ENCODE results near the gene KRTAP5-1. TPM values are rescaled to one million over a fixed set of nuclear protein-coding genes. Genes with fewer than 3 reads are reported as not detected.

Gene KRTAP5-1
- total RNA-seq, 1 donor from 2014 or later: not detected

DNA sequence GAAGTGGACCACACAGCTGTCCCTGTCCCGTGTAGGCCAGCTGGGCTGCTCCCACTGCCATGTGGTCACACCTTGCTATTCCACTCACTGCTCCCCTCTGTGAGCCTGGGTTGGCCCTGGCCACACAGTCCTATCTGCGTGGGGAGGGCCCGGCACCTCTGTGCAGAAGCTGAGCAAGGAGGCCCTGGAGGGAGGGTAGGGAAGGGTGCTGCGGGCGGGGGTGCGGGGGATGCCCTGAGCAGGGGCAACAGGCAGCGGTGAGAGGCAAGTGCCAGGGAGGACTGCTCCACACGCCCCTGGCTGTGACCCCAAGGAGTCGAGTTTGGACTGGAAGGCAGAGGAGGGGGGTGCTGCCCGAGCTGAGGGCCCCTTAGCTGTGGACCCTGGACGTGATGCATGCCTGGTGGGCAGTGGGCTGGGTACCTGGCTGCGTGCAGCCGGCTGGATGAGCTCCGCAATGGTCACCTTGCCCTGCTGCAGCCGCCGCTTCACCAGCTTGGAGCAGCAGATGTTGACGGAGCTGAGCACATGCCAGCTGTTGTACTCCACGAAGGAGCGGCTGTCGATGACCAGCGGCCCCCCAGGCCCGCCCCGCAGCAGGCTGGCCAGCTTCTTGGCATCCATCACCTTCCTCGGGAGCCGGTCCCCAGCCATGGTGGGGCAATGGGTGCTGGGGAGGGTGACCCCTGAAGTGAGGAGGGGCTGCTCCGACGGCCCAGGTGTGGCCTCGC is 19.7 kb downstream of the KRTAP5-1 start:
- Histone ChIP-seq H3K9me3 (no peaks in the 10 kb centered on the region), H3K4me3 (no peak overlapping the region), H3K27me3 (no peaks in the 10 kb centered on the region), H3K36me3 (peaks cover 27 to 29% of the 10 kb centered on the region in 2 donors), H3K4me1 (peaks cover 4 to 21% of the 10 kb centered on the region in 2 donors), H3K27ac (peak overlapping the region; percentile 12 to 63)
- DNase-seq (ENCODE audit: low spot score in 2 of 2): peak in 1 of 2 donors; percentile 61
- intact Hi-C loops (cut with DNase I): loop anchor here (10.0 kb wide), 1 partner anchor 839 kb away; the partner anchor contains the start of gene TSSC4
- TF ChIP-seq, protein P1, sequence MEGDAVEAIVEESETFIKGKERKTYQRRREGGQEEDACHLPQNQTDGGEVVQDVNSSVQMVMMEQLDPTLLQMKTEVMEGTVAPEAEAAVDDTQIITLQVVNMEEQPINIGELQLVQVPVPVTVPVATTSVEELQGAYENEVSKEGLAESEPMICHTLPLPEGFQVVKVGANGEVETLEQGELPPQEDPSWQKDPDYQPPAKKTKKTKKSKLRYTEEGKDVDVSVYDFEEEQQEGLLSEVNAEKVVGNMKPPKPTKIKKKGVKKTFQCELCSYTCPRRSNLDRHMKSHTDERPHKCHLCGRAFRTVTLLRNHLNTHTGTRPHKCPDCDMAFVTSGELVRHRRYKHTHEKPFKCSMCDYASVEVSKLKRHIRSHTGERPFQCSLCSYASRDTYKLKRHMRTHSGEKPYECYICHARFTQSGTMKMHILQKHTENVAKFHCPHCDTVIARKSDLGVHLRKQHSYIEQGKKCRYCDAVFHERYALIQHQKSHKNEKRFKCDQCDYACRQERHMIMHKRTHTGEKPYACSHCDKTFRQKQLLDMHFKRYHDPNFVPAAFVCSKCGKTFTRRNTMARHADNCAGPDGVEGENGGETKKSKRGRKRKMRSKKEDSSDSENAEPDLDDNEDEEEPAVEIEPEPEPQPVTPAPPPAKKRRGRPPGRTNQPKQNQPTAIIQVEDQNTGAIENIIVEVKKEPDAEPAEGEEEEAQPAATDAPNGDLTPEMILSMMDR (IDR thresholded peaks at IDR 0.05): no peak

DNA sequence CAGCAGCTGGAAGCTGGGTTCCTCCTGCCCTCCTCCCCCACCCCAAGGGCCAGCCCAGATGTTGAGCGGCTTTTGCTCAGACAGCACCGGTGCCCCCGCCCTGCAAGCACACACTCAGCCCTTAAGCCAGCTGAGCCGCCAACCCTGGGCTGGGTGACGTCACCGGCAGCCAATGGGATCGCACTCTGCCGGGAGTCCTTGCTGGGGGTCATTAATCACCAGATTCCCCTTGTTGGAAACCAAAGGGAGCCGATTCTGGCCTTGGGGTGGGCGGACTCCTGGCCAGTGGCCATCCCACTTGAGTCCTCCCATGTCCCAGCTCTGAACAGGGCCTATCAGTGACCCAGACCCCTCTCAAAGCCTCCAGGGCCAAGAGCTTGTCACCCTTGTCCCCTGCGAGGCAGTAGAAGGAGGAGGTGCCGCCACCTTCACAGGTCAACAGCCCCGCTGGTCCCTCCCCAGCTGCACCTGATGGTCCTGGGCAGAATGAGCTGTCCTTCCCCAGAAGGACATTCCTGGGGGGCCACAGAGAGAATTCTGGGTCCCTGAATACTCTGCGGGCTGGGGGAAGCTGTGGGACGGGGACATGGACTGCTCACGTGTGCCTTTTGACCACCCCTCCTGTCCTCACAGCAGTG is 20.4 kb downstream of the KRTAP5-1 start:
- peaks cover 3 to 22% of the 10 kb centered on the region in 2 donors for H3K4me1 ChIP-seq
- H3K27me3 ChIP-seq: no peaks in the 10 kb centered on the region
- no peaks in the 10 kb centered on the region for H3K9me3 ChIP-seq
- DNase-seq (ENCODE audit: low spot score in 2 of 2): peak; percentile 66 to 89
- H3K36me3 ChIP-seq: peaks cover 27 to 30% of the 10 kb centered on the region in 2 donors
- H3K27ac ChIP-seq: peak overlapping the region; percentile 12 to 63
- no peak overlapping the region for H3K4me3 ChIP-seq
- intact Hi-C loops (cut with DNase I): loop anchor here (10.0 kb wide), 1 partner anchor 840 kb away; the partner anchor contains the start of gene TSSC4
- TF ChIP-seq, protein P1 (IDR thresholded peaks at IDR 0.05): no peak

DNA sequence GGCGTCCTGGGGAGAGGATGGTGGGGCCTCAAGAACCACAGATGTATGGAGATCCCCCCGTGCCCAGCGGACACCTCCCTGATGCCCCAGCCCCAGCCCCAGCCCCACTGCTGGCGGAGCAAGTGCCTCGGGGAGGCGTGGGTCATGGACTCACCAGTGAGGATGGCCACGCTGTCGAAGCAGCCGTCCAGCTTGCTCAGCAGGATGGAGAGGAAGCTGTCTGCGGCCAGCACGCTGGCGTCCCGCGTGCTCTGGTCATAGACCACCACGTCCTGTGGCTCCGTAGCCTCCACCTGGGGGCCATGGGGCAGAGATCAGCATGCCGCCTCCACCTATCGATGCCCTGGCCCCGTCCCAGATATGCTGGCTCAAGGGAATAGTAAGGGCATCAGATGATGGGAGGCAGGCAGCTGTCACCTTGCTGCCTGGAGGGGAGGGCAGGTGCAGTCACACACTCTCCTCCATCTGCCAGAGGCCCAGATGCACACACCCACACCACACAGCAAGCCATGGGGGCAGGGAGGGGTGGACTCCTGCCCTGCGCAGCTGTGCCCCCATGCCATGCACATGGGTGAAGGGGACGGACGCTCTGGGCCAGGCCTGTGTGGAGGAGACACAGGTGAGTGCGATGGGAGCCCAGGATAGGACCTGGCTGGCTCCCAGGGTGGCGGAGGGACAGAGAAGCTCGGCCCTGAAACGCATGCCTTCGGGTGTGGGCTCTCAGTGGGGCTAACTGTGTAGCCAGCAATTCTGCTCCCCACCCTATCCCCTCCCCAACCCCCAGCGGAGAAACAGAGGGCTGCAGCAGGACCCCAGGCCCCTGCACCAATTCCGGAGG is 21.2 kb downstream of the KRTAP5-1 start:
- Histone ChIP-seq H3K27ac (peak overlapping the region; percentile 6 to 15), H3K36me3 (peaks cover 27 to 30% of the 10 kb centered on the region in 2 donors), H3K4me1 (peaks cover 7 to 26% of the 10 kb centered on the region in 2 donors), H3K27me3 (no peaks in the 10 kb centered on the region), H3K9me3 (no peaks in the 10 kb centered on the region), H3K4me3 (no peak overlapping the region)
- TF ChIP-seq, protein P1 (IDR thresholded peaks at IDR 0.05): no peak
- intact Hi-C loops (cut with DNase I): loop anchor here (10.0 kb wide), 1 partner anchor 841 kb away; the partner anchor contains the start of gene TSSC4
- DNase-seq (ENCODE audit: low spot score in 2 of 2): peak in 1 of 2 donors; percentile 58

DNA sequence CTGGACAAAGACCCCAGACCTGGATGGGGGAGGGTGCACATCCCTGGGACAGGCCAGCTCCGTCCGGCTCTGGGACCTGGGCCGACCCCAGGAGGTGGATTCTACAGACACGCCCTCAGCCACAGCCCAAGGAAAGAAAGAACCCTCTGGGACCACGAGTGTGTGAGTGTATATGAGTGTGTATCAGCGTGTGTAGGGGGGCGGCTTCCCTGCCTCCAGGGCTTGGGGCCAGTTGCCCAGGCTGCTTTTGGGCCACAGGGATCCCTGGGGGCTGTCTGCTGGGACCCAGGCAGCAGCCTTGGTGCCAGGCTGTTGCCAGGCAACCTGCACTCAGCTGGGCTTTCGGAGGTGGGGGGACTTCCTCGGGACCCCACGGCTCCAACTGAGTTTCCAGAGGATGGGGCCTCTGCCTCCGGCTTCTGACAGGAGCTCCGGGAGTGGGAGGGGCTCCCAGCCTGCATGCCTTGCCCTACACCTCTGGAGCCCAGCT is 21.9 kb downstream of the KRTAP5-1 start:
- H3K9me3 ChIP-seq: no peaks in the 10 kb centered on the region
- DNase-seq (ENCODE audit: low spot score in 2 of 2): peak in 1 of 2 donors; percentile 58
- H3K27me3 ChIP-seq: no peaks in the 10 kb centered on the region
- TF ChIP-seq, protein P1 (IDR thresholded peaks at IDR 0.05): no peak
- H3K36me3 ChIP-seq: peaks cover 27 to 30% of the 10 kb centered on the region in 2 donors
- H3K4me1 ChIP-seq: peaks cover 8 to 30% of the 10 kb centered on the region in 2 donors
- no peak overlapping the region for H3K4me3 ChIP-seq
- intact Hi-C loops (cut with DNase I): loop anchor here (10.0 kb wide), 1 partner anchor 842 kb away; the partner anchor contains the start of gene TSSC4
- H3K27ac ChIP-seq: peak overlapping the region in 1 of 2 donors; percentile 18
